Fibroblast of villous mesenchyme (primary cell): ENCODE results near the gene RUNX2. TPM values are rescaled to one million over a fixed set of nuclear protein-coding genes. Genes with fewer than 3 reads are reported as not detected.

ENCODE experiments used
- DNase-seq: peaks from one replicate; pipeline ENCODE4 v3.0.0-alpha.2; 2010; ENCODE audit warnings: low read depth
- H3K4me3 ChIP-seq: 2 replicates; pipeline ENCODE4 v1.5.1; 2011; ENCODE audit warnings: low read depth, mild to moderate bottlenecking, low read length
- CTCF ChIP-seq: IDR thresholded peaks from 2 replicates; pipeline ENCODE4 v1.5.1; 2012; ENCODE audit warnings: low read depth, mild to moderate bottlenecking, low read length; ENCODE audit not compliant: insufficient read depth
- total RNA-seq: library from RNA; depleted of rRNA; stranded (reverse); fragments of >200 nt; gene quantifications from 2 replicates; pipeline ENCODE4 v1.2.3, GENCODE V29; 2012

Gene RUNX2
- total RNA-seq, 1 donor, result 8.6 TPM

- peak; percentile 45 for DNase-seq
- no peak for TF ChIP-seq CTCF
- H3K4me3 ChIP-seq, result no peak overlapping the region
Measured at GRCh38 chr6:45522486-45522885, 194.4 kb downstream of the RUNX2 start.

- H3K4me3 ChIP-seq, result no peak overlapping the region
- no peak for DNase-seq
- no peak for TF ChIP-seq CTCF
Measured at GRCh38 chr6:45527210-45527609, 199.1 kb downstream of the RUNX2 start.

GRCh38 chr6:45531999-45532595, 204.0 kb downstream of the RUNX2 start:
- H3K4me3 ChIP-seq, result no peak overlapping the region
- DNase-seq, result no peak
- no peak for TF ChIP-seq CTCF

- peak overlapping the region; percentile 23 for H3K4me3 ChIP-seq
- DNase-seq, result peak; percentile 86
- TF ChIP-seq CTCF, result no peak
Measured at GRCh38 chr6:45532721-45533210, 204.6 kb downstream of the RUNX2 start.

GRCh38 chr6:45533386-45533785, 205.3 kb downstream of the RUNX2 start:
- no peak for DNase-seq
- TF ChIP-seq CTCF, result no peak
- peak overlapping the region; percentile 23 for H3K4me3 ChIP-seq

GRCh38 chr6:45535933-45536332, 207.8 kb downstream of the RUNX2 start:
- no peak for TF ChIP-seq CTCF
- no peak for DNase-seq
- no peak overlapping the region for H3K4me3 ChIP-seq

GRCh38 chr6:45537539-45537938, 209.4 kb downstream of the RUNX2 start:
- DNase-seq, result no peak
- TF ChIP-seq CTCF, result no peak
- no peak overlapping the region for H3K4me3 ChIP-seq
